DND-41 (cell line): ENCODE results near the gene PPP6R2.

Source experiments
- ATAC-seq: fragments of 200-7000 bp; cut with Tn5 transposase; 3 replicates; pipeline ENCODE4 v1.9.1; 2021; ENCODE audit warnings: low read depth; ENCODE audit not compliant: insufficient read depth
- DNase-seq: peaks from one replicate; pipeline ENCODE4 v3.0.0-alpha.2; 2020
- H2AFZ ChIP-seq: 2 replicates; pipeline ENCODE4 v1.6.0; 2012; ENCODE audit warnings: low read depth, low read length
- H3K27ac ChIP-seq: 2 replicates; pipeline ENCODE4 v1.5.1; 2012; ENCODE audit warnings: low read length, inconsistent platforms
- H3K27me3 ChIP-seq: fragments of 200-600 bp; sonication (generic); 2 replicates; pipeline ENCODE4 v1.6.0; 2012; ENCODE audit warnings: low read length, mild to moderate bottlenecking, inconsistent platforms; ENCODE audit not compliant: insufficient read depth, poor library complexity
- H3K36me3 ChIP-seq: 2 replicates; pipeline ENCODE4 v1.5.1; 2012; ENCODE audit warnings: low read length, inconsistent platforms; ENCODE audit not compliant: insufficient read depth
- H3K4me1 ChIP-seq: 2 replicates; pipeline ENCODE4 v1.5.1; 2012; ENCODE audit warnings: mild to moderate bottlenecking, low read length; ENCODE audit not compliant: insufficient read depth
- H3K4me2 ChIP-seq: 2 replicates; pipeline ENCODE4 v1.6.0; 2012; ENCODE audit warnings: mild to moderate bottlenecking, moderate library complexity, low read length, inconsistent platforms; ENCODE audit not compliant: insufficient read depth
- H3K4me3 ChIP-seq, 2 experiments: fragments of 200-600 bp in 1 of 2; shearing (Covaris generic) in 1 of 2; 2 replicates each; pipeline ENCODE4 v1.5.1; 2012 to 2016; ENCODE audit warnings: inconsistent platforms in 2 of 2, low read length in 2 of 2, mild to moderate bottlenecking in 2 of 2, low read depth in 1 of 2, moderate library complexity in 1 of 2
- H3K79me2 ChIP-seq: 2 replicates; pipeline ENCODE4 v1.6.0; 2012; ENCODE audit warnings: low read length, inconsistent platforms; ENCODE audit not compliant: insufficient read depth
- H3K9ac ChIP-seq: 2 replicates; pipeline ENCODE4 v1.6.0; 2012; ENCODE audit warnings: low read depth, mild to moderate bottlenecking, inconsistent platforms, low read length, moderate library complexity
- H3K9me3 ChIP-seq: 2 replicates; pipeline ENCODE4 v1.5.1; 2012; ENCODE audit warnings: low read length, moderate library complexity, mild to moderate bottlenecking, inconsistent platforms; ENCODE audit not compliant: insufficient read depth, severe bottlenecking
- H4K20me1 ChIP-seq: 2 replicates; pipeline ENCODE4 v1.6.0; 2012; ENCODE audit warnings: low read length; ENCODE audit not compliant: insufficient read depth
- EZH2 ChIP-seq: IDR thresholded peaks from 3 replicates; pipeline ENCODE4 v1.6.1; 2012; ENCODE audit warnings: borderline replicate concordance, low read depth, mild to moderate bottlenecking, moderate library complexity, low read length, inconsistent platforms; ENCODE audit not compliant: severe bottlenecking
- TF ChIP-seq, protein P1 (sequence below): IDR thresholded peaks from 2 replicates; pipeline ENCODE4 v1.5.1; 2012; ENCODE audit warnings: borderline replicate concordance, low read length, moderate library complexity, mild to moderate bottlenecking; ENCODE audit not compliant: poor library complexity, severe bottlenecking; ENCODE audit errors: extremely low read depth

Gene PPP6R2

GRCh38 chr22:50310031-50310722 is 33.0 kb upstream of the PPP6R2 start:
- peaks cover 19% of the 10 kb centered on the region for H3K4me1 ChIP-seq
- no peak overlapping the region for H3K27ac ChIP-seq
- DNase-seq, result no peak

GRCh38 chr22:50310949-50311444 is 32.1 kb upstream of the PPP6R2 start:
- Histone ChIP-seq H3K4me1 (peaks cover 19% of the 10 kb centered on the region), H3K4me2 (no peak overlapping the region), H3K27me3 (peaks cover 29% of the 10 kb centered on the region), H3K27ac (no peak overlapping the region), H3K9ac (no peak overlapping the region), H3K4me3 (no peak overlapping the region), H2AFZ (no peak overlapping the region), H3K79me2 (no peaks in the 10 kb centered on the region), H3K9me3 (no peaks in the 10 kb centered on the region), H3K36me3 (no peaks in the 10 kb centered on the region), H4K20me1 (peaks cover 21% of the 10 kb centered on the region)
- DNase-seq (no peak), ATAC-seq (no peak)
- TF ChIP-seq, protein P1, sequence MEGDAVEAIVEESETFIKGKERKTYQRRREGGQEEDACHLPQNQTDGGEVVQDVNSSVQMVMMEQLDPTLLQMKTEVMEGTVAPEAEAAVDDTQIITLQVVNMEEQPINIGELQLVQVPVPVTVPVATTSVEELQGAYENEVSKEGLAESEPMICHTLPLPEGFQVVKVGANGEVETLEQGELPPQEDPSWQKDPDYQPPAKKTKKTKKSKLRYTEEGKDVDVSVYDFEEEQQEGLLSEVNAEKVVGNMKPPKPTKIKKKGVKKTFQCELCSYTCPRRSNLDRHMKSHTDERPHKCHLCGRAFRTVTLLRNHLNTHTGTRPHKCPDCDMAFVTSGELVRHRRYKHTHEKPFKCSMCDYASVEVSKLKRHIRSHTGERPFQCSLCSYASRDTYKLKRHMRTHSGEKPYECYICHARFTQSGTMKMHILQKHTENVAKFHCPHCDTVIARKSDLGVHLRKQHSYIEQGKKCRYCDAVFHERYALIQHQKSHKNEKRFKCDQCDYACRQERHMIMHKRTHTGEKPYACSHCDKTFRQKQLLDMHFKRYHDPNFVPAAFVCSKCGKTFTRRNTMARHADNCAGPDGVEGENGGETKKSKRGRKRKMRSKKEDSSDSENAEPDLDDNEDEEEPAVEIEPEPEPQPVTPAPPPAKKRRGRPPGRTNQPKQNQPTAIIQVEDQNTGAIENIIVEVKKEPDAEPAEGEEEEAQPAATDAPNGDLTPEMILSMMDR, result no peak
- TF ChIP-seq EZH2, result no peak

More at GRCh38 chr22:50310031-50310722, 33.0 kb upstream of the PPP6R2 start:
- Histone ChIP-seq H3K79me2 (no peaks in the 10 kb centered on the region), H4K20me1 (peaks cover 20% of the 10 kb centered on the region), H3K27me3 (peaks cover 31% of the 10 kb centered on the region), H3K4me2 (no peak overlapping the region), H3K9ac (no peak overlapping the region), H3K9me3 (no peaks in the 10 kb centered on the region), H2AFZ (no peak overlapping the region), H3K36me3 (no peaks in the 10 kb centered on the region), H3K4me3 (no peak overlapping the region)
- ATAC-seq, result no peak
- TF ChIP-seq, protein P1, result no peak
- no peak for TF ChIP-seq EZH2

DNA sequence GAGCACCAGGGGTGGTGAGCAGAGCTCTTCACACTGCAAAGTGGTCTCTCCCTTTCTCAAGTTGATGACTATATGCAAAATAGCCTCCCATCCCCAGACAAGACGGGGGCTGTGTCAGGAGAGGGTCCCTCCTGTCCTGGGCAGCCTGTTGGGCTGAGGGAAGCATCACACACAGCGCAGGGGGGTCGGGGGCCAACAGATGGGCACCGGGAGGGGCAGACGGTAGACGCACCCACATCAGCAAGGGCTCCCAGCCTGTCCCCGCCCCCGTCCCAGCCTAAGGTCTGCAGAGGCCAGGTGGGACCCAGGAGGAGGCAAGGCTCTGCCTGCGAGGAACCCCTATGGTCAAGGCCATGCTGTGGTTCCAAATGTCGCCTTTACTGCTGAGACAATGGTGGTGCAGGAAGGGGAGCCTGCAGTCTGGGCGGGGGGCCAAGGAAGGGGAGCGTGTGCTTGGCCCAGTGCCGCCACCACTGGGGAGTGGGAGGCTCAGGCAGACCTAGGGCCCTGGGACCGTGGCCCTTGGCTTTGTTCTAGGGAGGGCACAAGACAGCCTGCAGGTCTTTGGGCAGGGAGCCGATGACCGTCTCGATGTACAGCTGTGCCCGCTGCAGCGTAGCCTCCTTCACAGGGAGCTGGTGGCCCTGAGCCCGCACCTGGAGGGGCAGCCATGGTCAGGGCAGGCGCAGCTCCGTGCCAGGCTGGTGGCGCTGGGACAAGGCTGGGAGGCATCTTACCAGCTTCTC is 31.3 kb upstream of the PPP6R2 start:
- Histone ChIP-seq H3K27ac (no peak overlapping the region), H3K36me3 (no peaks in the 10 kb centered on the region), H3K4me3 (no peak overlapping the region), H4K20me1 (peaks cover 18% of the 10 kb centered on the region), H3K27me3 (peaks cover 21% of the 10 kb centered on the region), H3K79me2 (no peaks in the 10 kb centered on the region), H3K4me2 (no peak overlapping the region), H3K9ac (no peak overlapping the region), H3K4me1 (peaks cover 11% of the 10 kb centered on the region), H2AFZ (no peak overlapping the region), H3K9me3 (no peaks in the 10 kb centered on the region)
- ATAC-seq (no peak), DNase-seq (no peak)
- TF ChIP-seq, protein P1, result no peak
- no peak for TF ChIP-seq EZH2
